Gastrocnemius medialis (tissue), 4 donors: ENCODE data around the gene SCP2. TPM values are rescaled to one million over a fixed set of nuclear protein-coding genes. Genes with fewer than 3 reads are reported as not detected.

Experiments
- ATAC-seq, 2 donors: fragments of 150-250 bp; one replicate each; pipeline ENCODE4 v1.9.1; 2016
- DNase-seq, 2 donors: peaks; one replicate each; pipeline ENCODE4 v3.0.0-alpha.2; 2019
- H3K27ac ChIP-seq, 4 donors: fragments of 200-600 bp; sonication (generic); 1 replicate in 1 of 4; 2 replicates in 3 of 4; pipeline ENCODE4 v1.5.1; 2016 to 2018; ENCODE audit warnings: mild to moderate bottlenecking in 2 of 4, moderate library complexity in 1 of 4
- H3K27me3 ChIP-seq, 3 donors: fragments of 200-600 bp; sonication (generic) in 2 of 3; 1 replicate in 1 of 3; 2 replicates in 2 of 3; pipeline versions ENCODE4 v1.5.1 to v1.6.0; 2016 to 2019; ENCODE audit warnings: mild to moderate bottlenecking in 1 of 3, moderate library complexity in 1 of 3
- H3K36me3 ChIP-seq, 2 donors: fragments of 200-600 bp; sonication (generic) in 1 of 2; one replicate each; pipeline ENCODE4 v1.5.1; 2017 to 2018
- H3K4me1 ChIP-seq, 2 donors: fragments of 200-600 bp; sonication (generic) in 1 of 2; one replicate each; pipeline ENCODE4 v1.5.1; 2016 to 2017; ENCODE audit warnings: mild to moderate bottlenecking in 2 of 2
- H3K4me3 ChIP-seq, 4 donors: fragments of 200-600 bp; sonication (generic) in 3 of 4; 1 replicate in 1 of 4; 2 replicates in 3 of 4; pipeline ENCODE4 v1.5.1; 2016 to 2019; ENCODE audit warnings: mild to moderate bottlenecking in 2 of 4
- H3K9me3 ChIP-seq, 3 donors: fragments of 200-600 bp; sonication (generic) in 2 of 3; 1 replicate in 1 of 3; 2 replicates in 2 of 3; pipeline ENCODE4 v1.5.1; 2016 to 2019
- POLR2A ChIP-seq, 2 donors: fragments of 450-650 bp; IDR thresholded peaks; one replicate each; pipeline ENCODE4 v1.6.1; 2017; ENCODE audit warnings: antibody characterized with exemption in 2 of 2, mild to moderate bottlenecking in 2 of 2, moderate library complexity in 2 of 2
- in situ Hi-C, 4 donors: fragments of 200-750 bp; cut with MboI; loops; one replicate each; pipeline versions ENCODE4 v1.15.0 to v1.8.0; 2017; ENCODE audit warnings: low sequenced_read_pairs in 4 of 4
- intact Hi-C: fragments of 100-400 bp; cut with DNase I; formaldehyde crosslinking; loops from one replicate; pipeline ENCODE4 v1.15.1; 2023; ENCODE audit warnings: low total_unique reads
- total RNA-seq, 4 donors: library from RNA; depleted of rRNA; stranded (reverse); fragments of >200 nt; gene quantifications; one replicate each; pipeline versions ENCODE4 v1.1.0 to v1.2.3, GENCODE V29; 2016
- TF ChIP-seq, protein P1 (sequence below), 5 experiments: fragments of 450-650 bp in 3 of 5; fragments of 200-600 bp in 2 of 5; sonication (generic) in 2 of 5; IDR thresholded peaks in 4 of 5; conservative IDR thresholded peaks in 1 of 5; 1 replicate in 4 of 5; 2 replicates in 1 of 5; pipeline ENCODE4 v1.5.1; 2016 to 2019; ENCODE audit warnings: antibody characterized with exemption in 5 of 5, mild to moderate bottlenecking in 3 of 5, moderate library complexity in 3 of 5

Gene SCP2
- total RNA-seq, 4 donors from 2014 or later: 44.6 to 75.4 (median 61.1) TPM

DNA sequence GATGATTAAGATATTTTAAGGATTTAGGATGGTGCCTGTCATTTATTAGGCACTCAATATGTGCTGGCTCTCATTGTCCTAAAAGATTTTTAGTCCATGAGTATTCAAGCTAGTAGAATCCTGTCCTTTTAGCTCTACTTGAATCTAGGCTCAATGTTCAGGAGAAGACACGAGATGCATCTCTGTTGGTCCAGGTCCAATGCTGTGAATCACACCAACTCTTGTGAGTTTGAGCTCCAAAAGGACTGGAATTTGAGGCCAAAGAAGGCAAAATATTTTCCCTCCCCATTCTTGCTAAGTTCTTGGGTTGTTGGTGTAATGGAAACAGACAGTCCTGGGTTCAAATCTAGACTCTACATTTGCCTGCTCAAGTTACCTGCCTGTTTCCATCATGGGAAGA is 133.5 kb downstream of the SCP2 start:
- intact Hi-C loops: no loop called here
- Histone ChIP-seq H3K27ac (peak overlapping the region in 3 of 4 donors; percentile 59 to 67 (median 61)), H3K27me3 (peaks cover 22 to 28% (median 24%) of the 10 kb centered on the region in 3 donors), H3K36me3 (no peaks in the 10 kb centered on the region), H3K4me1 (peaks cover 0 to 6% of the 10 kb centered on the region in 2 donors), H3K9me3 (no peaks in the 10 kb centered on the region), H3K4me3 (no peak overlapping the region)
- TF ChIP-seq POLR2A (IDR thresholded peaks at IDR 0.05): no peak
- TF ChIP-seq, protein P1, sequence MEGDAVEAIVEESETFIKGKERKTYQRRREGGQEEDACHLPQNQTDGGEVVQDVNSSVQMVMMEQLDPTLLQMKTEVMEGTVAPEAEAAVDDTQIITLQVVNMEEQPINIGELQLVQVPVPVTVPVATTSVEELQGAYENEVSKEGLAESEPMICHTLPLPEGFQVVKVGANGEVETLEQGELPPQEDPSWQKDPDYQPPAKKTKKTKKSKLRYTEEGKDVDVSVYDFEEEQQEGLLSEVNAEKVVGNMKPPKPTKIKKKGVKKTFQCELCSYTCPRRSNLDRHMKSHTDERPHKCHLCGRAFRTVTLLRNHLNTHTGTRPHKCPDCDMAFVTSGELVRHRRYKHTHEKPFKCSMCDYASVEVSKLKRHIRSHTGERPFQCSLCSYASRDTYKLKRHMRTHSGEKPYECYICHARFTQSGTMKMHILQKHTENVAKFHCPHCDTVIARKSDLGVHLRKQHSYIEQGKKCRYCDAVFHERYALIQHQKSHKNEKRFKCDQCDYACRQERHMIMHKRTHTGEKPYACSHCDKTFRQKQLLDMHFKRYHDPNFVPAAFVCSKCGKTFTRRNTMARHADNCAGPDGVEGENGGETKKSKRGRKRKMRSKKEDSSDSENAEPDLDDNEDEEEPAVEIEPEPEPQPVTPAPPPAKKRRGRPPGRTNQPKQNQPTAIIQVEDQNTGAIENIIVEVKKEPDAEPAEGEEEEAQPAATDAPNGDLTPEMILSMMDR (IDR thresholded peaks at IDR 0.05 in 4 of 5, conservative IDR thresholded peaks at IDR 0.05 in 1 of 5): no peak
- ATAC-seq (no peak), DNase-seq (peak in 1 of 2 donors; percentile 55)
- in situ Hi-C loops: no loop called here

DNA sequence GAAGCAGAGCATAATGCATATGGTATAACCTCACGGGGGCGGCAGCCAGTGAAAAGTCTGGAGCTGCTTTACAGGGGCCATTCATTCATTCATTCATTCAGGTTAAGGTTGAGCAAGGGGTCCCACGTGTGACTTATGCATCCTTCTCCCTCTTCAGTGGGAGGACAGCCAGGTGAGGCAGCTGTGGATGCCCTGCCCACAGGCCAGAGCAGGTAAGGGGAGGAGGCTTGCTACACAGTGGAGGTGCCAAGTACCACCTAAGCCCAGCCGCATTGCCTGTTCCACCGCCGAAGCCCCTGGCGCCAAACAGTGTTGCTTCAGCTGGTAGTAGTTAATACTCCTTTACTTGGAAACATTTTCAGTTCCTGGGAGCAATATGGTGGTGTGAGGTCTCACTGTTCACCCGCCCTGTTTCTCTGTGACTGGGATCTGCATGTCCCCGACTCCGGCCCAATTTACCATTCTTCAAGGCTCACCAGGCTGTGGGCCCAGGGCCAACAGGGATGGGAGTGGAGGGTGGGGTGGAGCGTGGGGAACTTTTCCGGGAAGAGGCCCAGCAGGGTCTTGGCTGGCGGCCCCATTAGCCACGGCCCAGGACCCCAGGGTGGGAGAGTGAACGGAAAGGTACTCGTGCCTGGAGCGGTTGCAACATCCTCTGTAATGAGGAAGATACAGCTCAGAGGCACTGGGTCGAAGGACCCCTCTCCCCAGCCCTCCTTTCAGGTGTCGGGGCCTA is 134.2 kb downstream of the SCP2 start:
- peaks cover 22 to 28% (median 24%) of the 10 kb centered on the region in 3 donors for H3K27me3 ChIP-seq
- peak overlapping the region; percentile 56 to 67 (median 60) for H3K27ac ChIP-seq
- intact Hi-C loops: no loop called here
- DNase-seq (peak in 1 of 2 donors; percentile 53), ATAC-seq (peak in 1 of 2 donors; percentile 54)
- no peak for TF ChIP-seq POLR2A (IDR thresholded peaks at IDR 0.05)
- TF ChIP-seq, protein P1 (IDR thresholded peaks at IDR 0.05 in 4 of 5, conservative IDR thresholded peaks at IDR 0.05 in 1 of 5): no peak
- peaks cover 0 to 6% of the 10 kb centered on the region in 2 donors for H3K4me1 ChIP-seq
- peak overlapping the region; percentile 37 to 61 (median 52) for H3K4me3 ChIP-seq
- in situ Hi-C loops: no loop called here
- no peaks in the 10 kb centered on the region for H3K36me3 ChIP-seq
- no peaks in the 10 kb centered on the region for H3K9me3 ChIP-seq

DNA sequence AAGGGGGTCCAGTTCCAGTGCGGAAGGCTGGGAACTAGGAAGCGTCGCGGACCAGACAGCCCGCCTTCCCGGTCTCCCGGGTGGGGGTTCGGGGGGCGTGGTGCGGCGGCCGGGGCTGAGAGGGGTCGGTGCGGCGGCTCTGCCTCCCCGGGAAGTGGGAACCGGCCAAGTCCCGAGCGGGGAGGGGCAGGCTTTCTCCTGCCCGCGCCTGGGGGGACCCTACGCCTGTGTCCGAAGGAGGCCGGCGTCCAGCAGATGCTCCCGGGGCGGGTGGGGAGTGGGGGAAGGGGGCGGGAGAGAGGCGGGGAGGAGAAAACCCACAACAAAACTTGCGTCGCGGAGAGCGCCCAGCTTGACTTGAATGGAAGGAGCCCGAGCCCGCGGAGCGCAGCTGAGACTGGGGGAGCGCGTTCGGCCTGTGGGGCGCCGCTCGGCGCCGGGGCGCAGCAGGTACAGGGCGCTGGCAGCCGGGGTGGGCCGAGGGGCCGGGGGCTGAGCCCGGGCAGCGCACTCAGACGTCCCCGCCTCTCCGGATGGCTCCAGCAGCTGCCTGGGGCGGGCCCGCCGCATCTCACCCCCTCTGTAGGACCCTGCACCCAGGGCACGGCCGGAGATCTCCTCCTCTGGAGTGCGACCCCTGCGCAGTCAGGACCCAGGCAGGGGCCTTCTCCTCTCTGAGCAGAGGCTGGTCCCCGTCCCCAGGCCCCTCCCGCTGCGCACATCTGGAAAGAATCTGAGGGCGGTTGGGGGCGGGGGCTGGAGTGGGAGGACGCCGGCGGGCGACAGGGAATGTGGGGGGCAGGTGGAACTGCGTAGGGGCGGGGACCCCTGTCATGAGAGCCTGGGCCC is 135.0 kb downstream of the SCP2 start, which contains the start of gene PODN:
TSS of gene PODN (plus strand) at position 355 of the 849 bp plus-strand sequence. CDS start 7,643 bp downstream, outside the sequence.
- peaks cover 22 to 28% (median 24%) of the 10 kb centered on the region in 3 donors for H3K27me3 ChIP-seq
- no peaks in the 10 kb centered on the region for H3K9me3 ChIP-seq
- no peaks in the 10 kb centered on the region for H3K36me3 ChIP-seq
- TF ChIP-seq, protein P1 (IDR thresholded peaks at IDR 0.05 in 4 of 5, conservative IDR thresholded peaks at IDR 0.05 in 1 of 5): no peak
- TF ChIP-seq POLR2A (IDR thresholded peaks at IDR 0.05): peak in 1 of 2 donors; percentile 12
- DNase-seq (no peak), ATAC-seq (peak in 1 of 2 donors; percentile 7)
- peaks cover 0 to 6% of the 10 kb centered on the region in 2 donors for H3K4me1 ChIP-seq
- intact Hi-C loops (no loop called here), in situ Hi-C loops (no loop called here)
- H3K27ac ChIP-seq: peak within 1 kb of the TSS; percentile 56 to 67 (median 60)
- H3K4me3 ChIP-seq: peak within 1 kb of the TSS; percentile 37 to 61 (median 52)

DNA sequence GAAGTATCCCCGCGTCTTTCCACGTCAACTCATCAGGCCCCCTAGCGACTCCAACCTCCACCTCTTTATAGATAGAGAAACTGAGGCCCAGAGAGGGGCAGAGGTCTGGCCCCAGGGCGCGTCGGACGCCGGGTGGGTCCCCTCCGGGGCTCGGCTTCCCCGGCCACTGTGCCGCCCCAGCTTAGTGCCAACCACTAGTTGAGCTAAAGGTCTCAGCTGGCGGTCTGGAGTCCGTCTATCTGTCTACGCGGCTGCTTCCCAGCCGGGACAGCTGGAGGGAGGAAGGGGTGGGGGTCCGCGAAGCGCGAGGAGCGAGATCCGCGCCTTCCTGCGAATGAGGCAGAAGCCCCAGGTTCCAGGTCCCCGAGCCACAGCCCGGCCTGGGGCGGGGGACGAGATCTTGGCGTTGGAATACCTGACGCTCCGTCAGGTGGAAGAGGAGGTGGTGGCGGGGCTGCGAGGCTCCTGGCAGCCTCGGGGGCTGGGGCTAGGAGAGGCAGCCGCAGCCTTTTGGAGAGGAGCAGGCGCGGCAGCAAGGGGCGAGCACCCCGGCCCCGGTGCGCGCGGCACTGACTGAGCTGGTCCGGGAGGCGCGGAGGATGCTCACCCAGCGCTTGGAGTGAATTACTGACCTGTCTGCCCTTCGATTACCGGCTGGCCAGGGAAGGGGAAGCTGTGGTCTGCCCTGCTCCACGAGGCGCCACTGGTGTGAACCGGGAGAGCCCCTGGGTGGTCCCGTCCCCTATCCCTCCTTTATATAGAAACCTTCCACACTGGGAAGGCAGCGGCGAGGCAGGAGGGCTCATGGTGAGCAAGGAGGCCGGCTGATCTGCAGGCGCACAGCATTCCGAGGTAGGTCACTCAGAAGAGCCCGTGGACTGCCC is 135.9 kb downstream of the SCP2 start:
- ATAC-seq (no peak), DNase-seq (no peak)
- H3K27ac ChIP-seq: peak overlapping the region; percentile 55 to 67 (median 58)

More for the DNA sequence above, 135.9 kb downstream of the SCP2 start:
- Histone ChIP-seq H3K27me3 (peaks cover 22 to 28% (median 24%) of the 10 kb centered on the region in 3 donors), H3K4me1 (peaks cover 0 to 6% of the 10 kb centered on the region in 2 donors), H3K36me3 (no peaks in the 10 kb centered on the region), H3K4me3 (peak overlapping the region; percentile 37 to 61 (median 52)), H3K9me3 (no peaks in the 10 kb centered on the region)
- TF ChIP-seq POLR2A (IDR thresholded peaks at IDR 0.05): no peak
- TF ChIP-seq, protein P1 (IDR thresholded peaks at IDR 0.05 in 4 of 5, conservative IDR thresholded peaks at IDR 0.05 in 1 of 5): no peak
- intact Hi-C loops: no loop called here
- in situ Hi-C loops: no loop called here
